Measurements from ENCODE around the gene PIAS4.

The PIAS4 gene

GRCh38 chr19:4043401-4043800 lies 35.9 kb downstream of the PIAS4 start:
- DNase-seq = no peak

DNA sequence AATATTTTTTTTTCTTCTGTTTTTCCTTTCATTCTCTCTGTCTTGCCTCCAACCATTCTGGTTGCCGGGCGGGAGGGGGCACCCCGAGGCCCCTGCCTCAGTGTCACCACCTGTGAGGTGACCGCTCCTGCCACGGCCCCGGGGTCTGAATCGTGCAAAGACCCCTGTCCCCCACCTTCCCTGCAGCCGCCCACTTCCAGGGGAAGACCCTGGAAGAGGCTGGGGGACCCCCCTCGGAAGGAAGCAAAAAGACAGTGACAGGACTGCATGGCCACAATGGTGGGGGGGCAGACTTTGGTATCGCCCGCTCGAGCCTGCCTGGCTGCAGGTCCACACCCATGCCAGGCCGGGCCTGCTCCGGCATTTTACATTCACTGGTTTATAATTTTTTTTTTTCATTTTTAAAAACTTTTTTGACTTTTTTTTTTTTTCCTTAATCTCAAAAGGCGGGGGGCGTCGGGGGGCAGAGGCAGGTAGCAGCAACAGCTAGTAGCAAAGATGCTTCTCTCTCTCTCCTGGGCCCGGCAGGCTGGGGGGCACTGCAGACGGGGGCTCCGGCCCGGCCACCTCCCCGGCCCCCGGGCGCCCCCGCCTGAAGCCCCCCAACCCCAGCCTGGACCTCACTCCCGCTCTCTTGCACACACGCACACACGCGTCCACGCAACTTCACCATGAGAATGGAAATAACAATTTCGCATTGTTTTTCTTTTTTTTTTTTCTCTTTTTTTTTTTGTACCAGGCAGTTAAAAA lies 36.6 kb downstream of the PIAS4 start:
- DNase-seq = no peak

DNA sequence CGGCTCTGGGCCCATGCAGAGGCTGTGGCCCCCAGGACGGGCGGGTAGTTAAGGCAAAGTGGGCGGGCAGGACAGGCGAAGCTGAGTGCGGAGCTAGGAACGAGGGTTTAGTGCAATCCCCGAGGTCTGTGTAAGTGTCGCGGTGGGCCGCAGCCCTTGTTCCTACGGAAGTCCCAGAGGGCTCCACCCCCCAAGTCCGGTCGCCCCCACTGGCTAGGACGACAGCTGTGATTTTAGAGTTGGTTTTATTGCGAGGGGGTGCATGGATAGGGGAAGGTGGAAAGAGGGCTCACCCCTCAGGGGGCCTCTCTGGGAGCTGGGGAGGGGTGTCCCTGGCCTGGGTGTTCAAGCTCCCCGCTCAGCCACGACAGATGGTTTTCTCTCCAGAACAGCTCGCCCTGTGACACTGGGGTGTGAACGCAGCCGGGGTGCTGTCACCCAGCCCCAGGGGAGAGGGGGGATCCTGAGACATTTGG lies 37.5 kb downstream of the PIAS4 start:
- no peak for DNase-seq

- DNase-seq = no peak
These were observed 38.2 kb downstream of the PIAS4 start for GRCh38 chr19:4045597-4046361.

- no peak for DNase-seq
These were observed 38.8 kb downstream of the PIAS4 start for GRCh38 chr19:4046362-4046691.

DNA sequence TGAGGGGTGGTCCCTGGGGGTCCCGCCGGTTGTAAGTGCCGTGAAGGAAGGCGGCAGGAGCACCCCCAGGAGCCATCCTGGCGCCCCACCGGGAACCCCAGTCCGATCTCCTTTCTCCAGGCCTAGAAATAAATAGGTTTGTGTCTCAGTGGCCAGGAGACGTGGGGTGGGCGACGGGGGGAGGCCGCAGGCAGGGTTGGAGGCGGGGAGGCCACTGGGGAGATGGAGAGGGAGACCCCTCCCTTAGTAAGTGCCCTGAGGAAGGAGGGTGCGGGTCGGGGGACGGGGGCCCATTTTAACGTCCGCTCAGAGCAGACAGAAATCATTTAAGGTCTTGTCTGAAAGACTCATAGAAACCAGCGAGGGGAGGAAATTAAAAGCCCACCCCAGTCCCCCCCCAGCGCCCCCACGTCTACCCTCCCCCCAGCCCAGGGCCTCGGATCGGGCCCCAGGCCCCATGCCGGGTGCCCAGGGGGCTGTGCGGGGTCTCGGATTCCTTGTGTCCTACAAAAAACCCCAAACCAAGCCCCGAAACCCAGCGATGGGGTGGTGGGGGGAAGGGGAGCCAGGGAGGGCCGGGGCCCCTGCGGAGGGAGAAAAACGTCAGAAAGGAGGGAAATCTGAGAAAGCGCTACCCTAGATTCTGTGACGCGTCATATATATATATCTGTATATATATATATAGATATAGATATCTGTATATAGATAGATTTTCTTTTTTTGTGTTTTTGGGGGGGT lies 39.6 kb downstream of the PIAS4 start:
- DNase-seq = no peak

- DNase-seq = no peak
These were observed 41.9 kb downstream of the PIAS4 start for GRCh38 chr19:4049432-4049831.

DNA sequence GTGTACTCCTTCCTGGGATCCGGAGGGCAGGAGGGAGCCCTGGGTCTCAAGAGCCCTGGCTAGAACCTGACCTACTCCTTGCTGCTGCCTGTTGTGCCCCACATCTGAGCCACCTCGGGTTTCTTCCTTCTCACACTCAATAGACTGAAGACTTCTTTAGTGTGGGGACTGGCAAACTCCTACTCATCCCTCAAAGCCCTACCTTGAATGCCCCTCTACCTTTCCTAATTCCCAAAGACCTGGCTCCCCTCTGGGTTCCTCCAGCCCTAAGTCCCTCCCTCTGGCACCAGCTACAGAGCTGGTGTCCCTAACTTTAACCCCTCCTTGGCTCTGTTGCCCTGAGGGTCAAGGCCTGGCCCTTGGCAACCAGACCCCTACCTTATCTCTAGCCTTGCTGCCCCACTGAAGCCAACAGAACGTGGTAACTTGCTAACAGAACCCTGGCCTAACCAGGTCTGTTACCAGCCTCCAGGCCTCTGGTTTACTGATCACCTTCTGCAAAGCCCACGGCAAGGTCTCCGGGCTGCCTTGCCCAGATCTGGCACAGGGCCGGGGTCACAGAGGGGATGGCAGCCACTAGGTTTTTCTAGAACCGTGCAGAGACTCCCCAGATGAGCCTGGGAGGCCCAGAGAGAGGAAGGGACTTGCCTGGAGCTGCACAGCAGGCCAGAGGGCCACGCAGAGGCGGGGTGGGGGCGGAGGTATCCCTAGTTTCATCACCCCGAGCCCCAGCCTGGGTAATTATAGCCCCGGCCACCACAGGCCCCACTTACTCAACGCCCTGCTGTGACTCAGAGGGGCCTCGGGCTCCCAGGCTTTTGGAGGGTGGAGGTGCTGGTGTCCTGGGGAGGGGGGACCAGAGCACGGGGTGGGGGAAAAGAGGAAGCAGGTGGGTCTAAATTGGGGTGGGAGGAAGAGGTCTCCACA lies 43.9 kb downstream of the PIAS4 start:
- no peak for DNase-seq

DNA sequence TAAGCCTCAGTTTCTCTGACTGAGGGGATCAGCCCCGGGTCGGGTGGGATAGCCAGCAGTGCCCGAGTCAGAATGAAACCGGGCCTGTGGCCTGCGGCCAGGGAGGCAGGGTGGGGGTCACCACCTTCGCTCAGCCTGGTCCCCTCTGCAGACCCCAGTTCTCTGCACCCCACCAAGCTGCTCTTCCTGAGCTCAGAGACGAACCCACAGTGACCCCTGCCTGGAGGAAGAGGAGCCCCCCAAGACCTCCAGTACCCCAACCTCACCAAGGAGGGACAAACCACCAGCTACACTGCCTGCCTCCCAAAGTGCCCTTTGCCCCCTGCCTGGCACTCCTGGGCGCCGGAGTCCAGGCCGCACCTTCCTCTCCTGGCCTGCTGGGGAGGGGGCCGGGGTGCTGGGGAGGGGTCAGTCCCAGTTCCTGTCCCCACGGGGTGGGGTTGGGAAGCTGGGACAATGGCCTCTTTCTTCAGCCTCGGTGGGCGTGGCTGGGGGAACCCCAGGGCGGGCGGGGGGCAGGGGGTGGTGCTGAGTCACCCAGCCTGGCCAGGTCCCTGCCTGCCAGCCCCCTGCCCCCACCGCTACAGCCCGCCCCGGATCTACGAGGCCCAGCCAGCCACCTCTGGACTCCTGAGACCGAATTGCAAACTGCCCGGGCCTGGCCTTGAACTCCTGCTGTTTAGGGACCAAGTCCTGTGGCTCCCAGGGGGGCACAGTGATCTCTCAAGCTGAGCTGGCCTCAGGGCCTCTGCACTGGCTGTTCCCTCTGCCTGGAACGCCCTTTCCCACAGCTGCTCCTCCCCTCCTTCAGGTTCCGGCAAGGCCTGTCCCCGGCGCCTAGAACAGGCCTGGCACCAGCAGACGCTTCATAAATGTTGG lies 44.8 kb downstream of the PIAS4 start:
- DNase-seq = no peak

DNA sequence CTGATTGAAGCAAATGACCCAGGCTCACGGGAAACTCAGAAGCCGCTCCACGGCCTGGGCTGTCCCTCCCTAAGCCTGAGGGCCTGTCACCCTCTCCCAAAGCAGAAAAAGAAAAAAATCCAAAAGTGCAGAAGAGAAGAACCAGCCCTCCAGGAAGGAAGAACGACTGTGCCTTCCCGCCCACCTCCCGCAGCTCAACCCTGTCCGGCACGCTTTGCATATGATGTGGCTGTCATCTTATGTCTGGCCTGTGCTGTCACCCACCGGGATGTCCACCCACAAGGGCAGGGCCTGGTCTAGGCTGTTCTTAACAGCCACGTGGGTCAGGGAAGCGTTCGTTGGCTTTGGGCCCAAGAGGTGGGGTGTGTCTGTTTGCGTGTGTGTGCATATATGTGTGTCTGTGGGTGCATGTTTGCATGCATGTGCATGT lies 45.5 kb downstream of the PIAS4 start:
- DNase-seq = no peak

- DNase-seq = no peak
These were observed 46.1 kb downstream of the PIAS4 start for GRCh38 chr19:4053423-4054324.

- no peak for DNase-seq
These were observed 47.1 kb downstream of the PIAS4 start for GRCh38 chr19:4054441-4055208.

- DNase-seq = no peak
These were observed 47.6 kb downstream of the PIAS4 start for GRCh38 chr19:4055209-4055552.

DNA sequence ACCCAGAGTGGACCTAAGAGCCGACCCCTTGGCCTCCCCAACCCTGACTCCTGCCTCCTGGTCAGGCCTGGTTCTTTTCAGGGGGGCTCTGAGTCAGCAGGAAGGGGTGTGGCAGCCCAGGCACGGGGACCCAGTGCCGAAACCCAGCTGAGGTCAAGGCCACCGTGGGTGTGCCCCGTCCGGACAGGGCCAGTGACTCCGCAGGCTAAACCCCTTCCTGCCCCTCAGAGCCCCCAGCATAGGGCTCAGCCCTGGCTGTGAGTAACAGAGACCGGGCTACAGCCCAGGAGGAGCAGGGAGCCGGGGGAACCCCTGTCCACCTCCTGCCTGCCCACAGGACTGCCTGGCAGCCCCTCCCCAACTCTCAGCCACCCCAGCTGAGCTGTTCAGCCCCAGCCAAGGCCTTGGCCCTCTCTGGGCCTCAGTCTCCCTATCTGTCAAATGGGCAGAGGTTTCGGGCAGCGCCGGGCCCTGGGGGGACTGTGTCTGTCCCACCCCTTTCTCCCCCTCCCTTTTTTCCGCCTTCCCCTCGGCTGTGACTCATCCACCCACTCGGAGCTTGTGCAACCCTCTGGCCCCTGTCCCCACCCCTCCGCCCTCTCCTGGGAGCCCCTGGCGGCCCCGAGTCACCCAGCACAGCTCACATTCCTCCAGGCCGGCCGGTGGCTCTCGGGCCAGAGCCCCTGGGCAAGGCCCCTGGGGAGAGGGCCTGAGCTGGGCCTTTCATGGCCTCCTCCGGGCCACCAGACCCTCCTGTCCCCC lies 50.6 kb downstream of the PIAS4 start:
- no peak for DNase-seq

- no peak for DNase-seq
These were observed 51.3 kb downstream of the PIAS4 start for GRCh38 chr19:4058693-4059452.

DNA sequence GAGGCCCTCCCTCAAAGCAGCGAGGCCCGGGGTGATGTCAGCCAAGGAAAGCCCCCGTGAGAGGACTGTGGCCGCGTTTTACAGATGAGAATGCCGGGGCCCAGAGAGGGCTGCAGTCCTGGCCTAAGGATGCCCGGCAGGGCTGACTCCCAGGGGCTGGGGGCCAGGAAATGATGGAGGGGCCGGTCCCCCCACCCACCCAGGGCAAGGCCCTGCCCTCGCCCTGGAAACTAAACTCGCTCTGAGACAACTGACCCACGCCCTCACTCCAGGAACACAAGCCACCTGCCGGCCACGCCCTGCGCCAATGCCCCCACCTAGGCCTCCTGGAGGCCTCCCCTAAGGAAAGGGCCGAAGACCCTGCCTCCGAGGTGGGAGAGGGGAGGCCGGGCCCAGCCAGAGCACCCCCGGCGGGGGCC lies 51.9 kb downstream of the PIAS4 start:
- DNase-seq = no peak

GRCh38 chr19:4059891-4060620 lies 52.5 kb downstream of the PIAS4 start:
- no peak for DNase-seq
